Measurements from ENCODE around the gene HYAL3. TPM values are rescaled to one million over a fixed set of nuclear protein-coding genes. Genes with fewer than 3 reads are reported as not detected.

The HYAL3 gene
- total RNA-seq, 1 donor from 2014 or later: not detected

- Histone ChIP-seq H3K36me3 (peaks cover 0 to 24% of the 10 kb centered on the region in 2 donors), H3K9me3 (no peaks in the 10 kb centered on the region), H3K4me3 (peak overlapping the region; percentile 66 to 81), H3K27me3 (no peaks in the 10 kb centered on the region), H3K4me1 (peaks cover 8 to 28% of the 10 kb centered on the region in 2 donors), H3K27ac (peak overlapping the region; percentile 92 to 93)
- no peak for DNase-seq (ENCODE audit: low spot score in 2 of 2)
- TF ChIP-seq CTCF (IDR thresholded peaks at IDR 0.05): no peak
- intact Hi-C loops (cut with DNase I): no loop called here
Measured at GRCh38 chr3:50319894-50320625, 20.9 kb upstream of the HYAL3 start.

- intact Hi-C loops (cut with DNase I): no loop called here
- Histone ChIP-seq H3K4me3 (peak overlapping the region in 1 of 2 donors; percentile 66), H3K27me3 (no peaks in the 10 kb centered on the region), H3K36me3 (peaks cover 0 to 21% of the 10 kb centered on the region in 2 donors), H3K27ac (peak overlapping the region in 1 of 2 donors; percentile 19), H3K9me3 (no peaks in the 10 kb centered on the region), H3K4me1 (peaks cover 8 to 28% of the 10 kb centered on the region in 2 donors)
- DNase-seq (ENCODE audit: low spot score in 2 of 2): no peak
- TF ChIP-seq CTCF (IDR thresholded peaks at IDR 0.05): no peak
Measured at GRCh38 chr3:50319181-50319893, 20.1 kb upstream of the HYAL3 start.

GRCh38 chr3:50318615-50319014 lies 19.4 kb upstream of the HYAL3 start:
- H3K27me3 ChIP-seq: no peaks in the 10 kb centered on the region
- peaks cover 0 to 21% of the 10 kb centered on the region in 2 donors for H3K36me3 ChIP-seq
- TF ChIP-seq CTCF (IDR thresholded peaks at IDR 0.05): no peak
- no peak for DNase-seq (ENCODE audit: low spot score in 2 of 2)
- H3K27ac ChIP-seq: peak overlapping the region in 1 of 2 donors; percentile 19
- peak overlapping the region in 1 of 2 donors; percentile 21 for H3K4me3 ChIP-seq
- no peaks in the 10 kb centered on the region for H3K9me3 ChIP-seq
- peaks cover 8 to 28% of the 10 kb centered on the region in 2 donors for H3K4me1 ChIP-seq
- intact Hi-C loops (cut with DNase I): no loop called here

GRCh38 chr3:50318163-50318562 lies 19.0 kb upstream of the HYAL3 start:
- no peak overlapping the region for H3K27ac ChIP-seq
- intact Hi-C loops (cut with DNase I): no loop called here
- no peak for DNase-seq (ENCODE audit: low spot score in 2 of 2)
- H3K4me3 ChIP-seq: peak overlapping the region in 1 of 2 donors; percentile 5
- peaks cover 0 to 21% of the 10 kb centered on the region in 2 donors for H3K36me3 ChIP-seq
- no peak for TF ChIP-seq CTCF (IDR thresholded peaks at IDR 0.05)
- peaks cover 8 to 28% of the 10 kb centered on the region in 2 donors for H3K4me1 ChIP-seq
- no peaks in the 10 kb centered on the region for H3K9me3 ChIP-seq
- H3K27me3 ChIP-seq: no peaks in the 10 kb centered on the region

- Histone ChIP-seq H3K9me3 (no peaks in the 10 kb centered on the region), H3K27me3 (no peaks in the 10 kb centered on the region), H3K4me3 (no peak overlapping the region), H3K4me1 (peaks cover 8 to 27% of the 10 kb centered on the region in 2 donors), H3K27ac (no peak overlapping the region), H3K36me3 (peaks cover 0 to 21% of the 10 kb centered on the region in 2 donors)
- intact Hi-C loops (cut with DNase I): no loop called here
- DNase-seq (ENCODE audit: low spot score in 2 of 2): no peak
- no peak for TF ChIP-seq CTCF (IDR thresholded peaks at IDR 0.05)
Measured at GRCh38 chr3:50317300-50317699, 18.1 kb upstream of the HYAL3 start.
